Skeletal muscle cell (primary cell): Measurements from ENCODE around the gene RPLP2.

Experiments
- DNase-seq: peaks from one replicate; pipeline ENCODE4 v3.0.0-alpha.2; 2010; ENCODE audit warnings: low read depth
- H3K4me3 ChIP-seq: 2 replicates; pipeline ENCODE4 v1.5.1; 2011; ENCODE audit warnings: low read depth, mild to moderate bottlenecking, control low read depth, low read length, moderate library complexity

Gene RPLP2

DNA sequence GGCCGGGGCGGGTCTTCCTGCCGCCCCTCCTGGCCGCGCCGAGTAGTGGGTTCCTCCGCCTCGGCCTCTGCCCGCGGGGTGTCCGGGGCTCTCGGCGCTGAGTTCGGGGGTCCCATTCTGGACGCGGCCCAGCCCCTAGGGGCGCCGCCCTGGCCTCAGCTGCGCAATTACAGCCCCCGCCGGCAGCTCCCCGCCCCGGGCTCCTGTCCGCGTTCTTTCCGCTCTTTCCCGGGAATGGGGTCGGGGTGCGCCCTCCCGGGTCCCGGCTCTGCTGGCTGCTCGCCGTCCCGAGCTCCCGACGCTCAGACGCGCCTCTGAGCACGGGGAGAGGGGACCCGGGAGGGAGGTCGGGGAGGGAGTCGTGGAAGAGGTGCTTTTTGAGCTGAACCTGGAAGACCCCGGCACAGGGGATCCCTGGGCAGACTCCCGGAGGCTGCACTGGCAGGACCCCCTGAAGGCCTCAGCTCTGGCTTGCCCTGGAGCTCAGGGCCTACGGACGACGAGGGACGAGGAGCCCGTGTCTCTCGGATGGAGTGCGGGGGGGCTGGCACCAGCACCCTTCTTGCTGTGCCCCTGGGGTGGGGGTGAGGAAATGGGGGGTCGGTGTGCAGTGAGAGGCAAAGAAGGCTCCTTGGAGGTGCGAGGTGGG lies 33.4 kb downstream of the RPLP2 start:
- H3K4me3 ChIP-seq, result peak overlapping the region; percentile 96
- no peak for DNase-seq

DNA sequence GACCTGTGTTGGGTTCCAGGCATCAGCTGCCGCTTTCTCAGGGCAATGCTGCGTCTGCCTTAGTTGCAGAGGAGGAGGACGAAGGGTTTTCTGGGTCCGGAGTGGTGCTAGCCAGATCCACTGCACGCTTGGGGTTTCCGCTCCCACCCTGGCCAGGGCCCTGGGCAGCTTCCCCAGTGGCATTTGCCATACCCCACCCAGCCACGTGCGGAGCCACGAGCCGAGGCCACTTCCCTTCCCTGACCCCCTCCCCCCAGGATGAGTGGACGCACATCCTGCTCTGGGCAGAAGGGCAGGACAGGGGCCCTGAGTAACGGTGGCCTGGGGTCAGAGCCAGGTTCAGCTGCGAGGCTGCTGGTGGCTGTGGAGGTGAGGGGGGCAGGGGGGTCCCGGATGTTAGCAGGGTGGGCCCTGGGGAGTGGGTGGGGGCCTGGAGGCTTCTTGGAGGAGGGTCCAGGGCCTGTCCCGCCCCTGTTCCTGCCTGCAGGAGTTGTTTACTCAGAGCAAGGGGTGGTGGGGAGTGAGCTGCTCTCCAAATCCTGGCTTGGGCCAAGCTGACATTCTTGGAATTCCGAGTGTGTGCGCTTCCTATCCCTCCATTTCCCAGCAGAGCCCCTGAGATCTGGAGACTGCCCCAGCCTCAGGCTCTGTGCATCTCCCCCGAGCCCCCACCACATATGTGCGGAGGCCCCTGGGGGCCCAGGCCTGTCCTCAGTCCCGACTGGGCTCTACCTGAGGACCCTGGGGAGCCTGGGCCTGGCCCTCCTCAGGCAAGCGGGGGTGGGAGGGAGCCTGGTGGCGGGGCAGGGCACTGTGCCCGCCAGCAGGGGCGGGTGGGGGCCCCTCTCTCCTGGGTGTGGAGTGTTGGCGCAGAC lies 34.3 kb downstream of the RPLP2 start:
- peak; percentile 82 for DNase-seq
- H3K4me3 ChIP-seq, result peak overlapping the region; percentile 96

DNA sequence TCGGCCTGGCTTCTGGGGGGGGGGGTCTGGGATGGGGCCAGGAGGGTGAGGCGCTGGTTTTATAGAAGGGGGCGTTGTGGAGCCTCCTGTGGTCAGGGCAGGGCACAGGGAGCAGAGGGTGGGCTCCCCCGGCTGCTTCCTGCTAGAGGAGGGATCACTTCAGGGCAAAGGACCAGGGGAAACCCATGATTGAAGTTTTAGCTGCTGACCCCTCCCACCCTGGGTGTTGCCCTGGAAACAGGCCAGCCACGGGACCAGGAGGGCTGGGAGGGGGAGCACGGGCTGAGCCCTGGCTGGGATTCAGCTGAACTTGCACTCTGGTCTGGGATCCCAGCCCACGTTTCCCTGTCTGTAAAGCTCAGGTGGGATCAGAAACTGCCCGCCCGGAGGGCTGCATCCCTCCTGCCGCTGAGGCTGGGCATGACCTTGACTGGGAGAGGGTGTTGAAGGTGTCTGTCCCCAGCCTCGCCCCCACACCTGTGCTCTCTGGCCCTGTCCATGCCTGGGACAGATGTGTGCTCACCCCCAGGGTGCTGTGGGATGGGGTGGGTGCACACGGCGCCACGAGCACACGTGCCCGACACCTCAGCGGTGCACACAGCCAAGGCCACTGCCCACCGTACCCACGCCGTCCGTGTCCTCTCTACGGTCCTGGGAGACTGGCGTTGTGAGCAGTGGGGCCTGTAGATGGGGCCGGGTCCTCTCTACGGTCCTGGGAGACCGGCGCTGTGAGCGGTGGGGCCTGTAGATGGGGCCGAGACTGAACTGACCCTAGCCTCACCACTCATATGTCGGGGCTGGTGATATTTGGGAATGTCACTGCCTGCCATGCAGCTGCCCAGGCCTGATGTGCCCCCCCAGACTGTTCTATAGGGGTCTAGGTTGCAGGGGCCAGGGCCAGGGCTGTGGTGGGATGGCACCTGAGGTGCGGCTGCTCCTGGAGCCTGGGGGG lies 35.2 kb downstream of the RPLP2 start:
- DNase-seq, result peak; percentile 73
- peak overlapping the region; percentile 96 for H3K4me3 ChIP-seq

DNA sequence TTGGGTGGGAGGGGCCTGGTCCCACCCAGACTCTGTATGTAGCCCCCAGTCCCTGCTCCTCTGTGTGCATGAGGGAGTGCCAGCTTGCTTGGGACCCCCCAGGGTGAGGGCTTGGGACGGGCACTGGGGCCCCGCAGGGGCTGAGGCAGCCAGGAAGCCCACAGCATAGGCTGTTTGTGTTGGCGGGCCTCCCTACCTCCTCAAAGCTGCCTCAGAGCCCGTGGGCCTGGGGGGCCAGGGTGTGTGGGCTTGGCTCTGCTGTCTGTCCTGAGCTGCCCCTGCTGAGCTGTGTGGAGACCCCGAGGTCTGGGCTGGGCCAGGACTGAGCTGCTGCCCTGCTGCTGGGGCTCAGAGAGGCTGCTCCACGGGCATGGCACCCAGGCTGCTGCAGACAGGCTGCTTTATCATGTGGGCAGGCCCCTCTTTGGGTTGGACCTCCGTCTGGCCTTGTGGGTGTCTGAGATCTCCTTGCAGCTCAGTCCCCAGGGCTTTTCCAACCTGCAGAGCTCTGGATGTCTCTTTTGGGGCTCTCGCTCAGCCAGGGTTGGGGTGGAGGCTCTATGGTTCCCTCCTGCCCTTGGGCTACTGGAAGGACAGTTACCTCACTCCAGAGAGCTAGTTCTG lies 36.2 kb downstream of the RPLP2 start:
- peak overlapping the region; percentile 7 for H3K4me3 ChIP-seq
- no peak for DNase-seq

DNA sequence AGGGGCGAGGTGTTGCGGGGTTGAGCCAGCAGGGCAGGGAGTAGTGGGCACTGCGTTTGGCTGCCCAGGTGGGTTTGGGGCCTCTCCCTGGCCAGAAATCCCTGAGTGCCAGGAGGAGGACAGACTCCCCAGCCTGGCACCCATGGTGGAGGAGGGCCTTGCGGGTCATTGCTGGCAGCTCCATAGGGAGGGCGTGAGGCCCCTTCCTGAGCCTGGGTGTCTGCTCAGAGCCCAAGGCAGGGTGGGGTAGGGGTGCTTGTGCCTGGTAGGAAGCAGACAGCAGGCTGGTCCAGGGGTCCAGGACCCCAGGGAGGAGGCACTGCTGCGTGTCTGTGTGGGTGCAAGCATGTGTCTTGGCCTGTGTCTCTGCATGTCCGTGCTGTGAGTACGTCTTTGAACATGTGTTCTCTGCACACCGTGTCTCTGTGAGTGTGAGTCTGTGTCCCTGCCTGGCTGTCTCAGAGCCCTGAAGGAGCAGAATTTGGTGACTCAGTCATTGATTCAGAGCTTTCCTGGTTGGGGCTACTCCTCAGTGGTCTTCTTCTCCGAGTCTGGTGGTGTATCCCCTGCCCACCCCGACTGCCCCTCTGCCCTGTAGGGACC lies 36.8 kb downstream of the RPLP2 start:
- no peak overlapping the region for H3K4me3 ChIP-seq
- no peak for DNase-seq

DNA sequence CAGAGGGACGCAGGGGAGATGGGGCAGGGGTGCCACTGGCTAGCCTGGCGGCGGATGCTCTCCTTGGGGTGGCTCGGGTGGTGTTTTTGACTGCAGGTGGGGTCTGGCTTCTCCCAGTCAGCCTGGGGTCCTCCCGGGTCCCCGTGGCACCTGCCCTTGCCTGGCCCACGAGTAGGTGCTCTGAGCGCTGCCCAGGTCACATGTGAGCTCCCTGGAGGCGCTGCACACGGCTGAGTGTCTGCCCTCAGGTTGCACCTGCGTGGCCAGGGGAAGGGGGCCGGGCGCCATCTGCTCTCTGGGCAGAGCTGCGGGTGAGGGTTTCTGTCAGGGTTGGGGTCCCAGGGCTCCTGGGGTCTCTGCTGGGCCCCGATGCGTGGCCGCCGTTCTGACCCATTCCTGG lies 38.1 kb downstream of the RPLP2 start:
- DNase-seq, result no peak
- H3K4me3 ChIP-seq, result no peak overlapping the region

DNA sequence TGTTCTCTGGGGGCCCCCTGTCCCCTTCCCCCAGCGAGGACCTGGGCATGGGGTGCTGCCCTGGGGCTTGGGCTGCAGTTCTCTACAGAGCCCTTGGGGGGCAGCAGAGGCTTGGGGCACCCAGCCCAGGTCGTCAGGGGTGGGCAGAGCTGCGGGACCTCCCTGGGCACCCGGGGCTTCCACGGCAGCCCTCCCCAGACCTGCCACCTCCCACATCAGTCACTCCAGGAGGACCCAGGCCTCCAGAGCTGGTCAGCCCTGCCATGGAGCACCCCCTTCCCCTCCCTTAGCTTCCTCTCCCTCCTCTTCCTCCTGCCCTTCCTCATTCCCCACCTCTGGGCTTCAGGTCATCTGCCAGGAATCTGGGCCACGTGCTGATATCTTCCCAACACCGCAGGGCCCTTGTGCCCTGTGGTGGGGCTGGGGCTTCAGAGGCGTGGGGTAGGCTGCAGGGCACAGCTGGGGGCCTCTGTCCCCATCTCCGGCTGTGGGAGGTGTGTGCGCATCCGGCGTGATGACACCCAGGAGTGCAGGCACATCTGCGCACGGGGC lies 38.7 kb downstream of the RPLP2 start:
- H3K4me3 ChIP-seq, result no peak overlapping the region
- DNase-seq, result no peak

DNA sequence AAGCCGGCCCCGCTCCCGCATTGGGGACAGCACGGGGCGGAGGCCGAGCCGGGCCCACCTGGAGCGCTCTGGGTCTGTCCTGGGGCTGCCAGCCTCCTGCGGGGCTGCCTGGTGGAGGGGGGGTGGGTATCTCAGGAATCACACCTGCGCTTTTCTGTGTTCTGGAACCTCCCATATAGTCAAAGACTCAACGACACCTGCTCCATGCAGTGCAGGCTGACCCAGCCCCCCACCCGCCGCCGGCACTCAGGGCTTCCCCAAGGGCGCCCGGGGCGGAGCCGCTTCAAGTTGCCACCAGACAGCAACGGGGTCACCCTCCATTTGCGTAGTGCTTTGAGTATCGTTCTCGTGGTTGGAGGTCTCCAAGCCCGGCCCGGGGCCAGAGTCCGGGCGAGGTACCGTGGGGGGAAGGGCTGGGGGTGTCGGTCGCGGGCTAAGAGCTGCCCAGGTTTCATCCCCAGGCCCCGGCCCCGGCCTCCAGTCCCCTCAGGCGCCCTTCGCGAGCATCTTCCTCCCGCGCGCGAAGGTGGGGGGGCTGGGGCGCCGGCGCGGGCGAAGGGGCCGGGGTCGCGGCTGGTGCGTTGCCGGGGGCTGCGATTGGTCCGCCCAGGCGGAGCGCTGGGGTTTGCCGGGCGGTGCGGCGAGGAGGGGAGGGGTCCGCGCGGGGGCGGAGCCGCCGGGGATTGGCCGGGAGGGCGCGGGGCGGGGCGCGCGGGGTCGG lies 39.5 kb downstream of the RPLP2 start:
- H3K4me3 ChIP-seq, result peak overlapping the region; percentile 53
- DNase-seq, result no peak

DNA sequence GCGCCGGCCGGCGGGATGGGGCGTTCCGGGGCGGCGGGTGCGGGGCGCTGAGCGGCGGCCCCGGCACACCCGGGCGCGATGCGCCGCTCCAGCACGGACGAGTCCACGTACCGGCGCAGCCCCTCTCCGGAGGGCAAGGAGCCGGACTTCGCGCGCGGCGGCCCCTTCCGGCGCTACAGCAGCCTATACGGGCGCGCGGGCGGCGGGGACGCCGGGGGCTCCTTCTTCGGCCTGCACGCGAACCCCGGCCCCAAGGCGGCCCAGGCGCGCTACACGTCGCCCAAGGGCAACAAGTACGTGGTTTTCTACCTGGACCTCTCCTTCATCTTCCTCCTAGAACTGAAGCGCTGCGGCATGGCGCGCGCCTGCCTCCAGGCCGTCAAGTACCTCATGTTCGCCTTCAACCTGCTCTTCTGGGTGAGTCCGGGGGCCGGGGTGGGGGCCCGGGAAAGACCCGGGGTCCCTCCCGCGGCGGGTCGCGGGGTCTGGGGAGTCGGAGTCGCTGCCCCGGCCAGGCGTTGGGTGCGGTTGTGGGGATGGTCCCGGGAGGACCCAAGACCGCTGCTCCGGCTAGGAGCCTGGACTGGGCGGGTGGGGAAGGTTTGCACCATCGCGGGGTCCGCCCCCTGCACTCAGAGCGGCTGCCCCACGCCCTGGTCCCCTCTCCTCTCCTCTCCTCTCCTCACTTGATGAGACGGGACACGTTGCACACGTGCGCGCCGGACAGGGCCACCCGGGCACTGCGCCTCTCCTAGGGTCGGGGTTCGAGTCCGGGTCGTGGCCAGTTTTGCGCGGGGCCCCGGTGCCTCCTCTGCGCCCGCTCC lies 40.4 kb downstream of the RPLP2 start:
- H3K4me3 ChIP-seq, result peak overlapping the region; percentile 53
- no peak for DNase-seq

DNA sequence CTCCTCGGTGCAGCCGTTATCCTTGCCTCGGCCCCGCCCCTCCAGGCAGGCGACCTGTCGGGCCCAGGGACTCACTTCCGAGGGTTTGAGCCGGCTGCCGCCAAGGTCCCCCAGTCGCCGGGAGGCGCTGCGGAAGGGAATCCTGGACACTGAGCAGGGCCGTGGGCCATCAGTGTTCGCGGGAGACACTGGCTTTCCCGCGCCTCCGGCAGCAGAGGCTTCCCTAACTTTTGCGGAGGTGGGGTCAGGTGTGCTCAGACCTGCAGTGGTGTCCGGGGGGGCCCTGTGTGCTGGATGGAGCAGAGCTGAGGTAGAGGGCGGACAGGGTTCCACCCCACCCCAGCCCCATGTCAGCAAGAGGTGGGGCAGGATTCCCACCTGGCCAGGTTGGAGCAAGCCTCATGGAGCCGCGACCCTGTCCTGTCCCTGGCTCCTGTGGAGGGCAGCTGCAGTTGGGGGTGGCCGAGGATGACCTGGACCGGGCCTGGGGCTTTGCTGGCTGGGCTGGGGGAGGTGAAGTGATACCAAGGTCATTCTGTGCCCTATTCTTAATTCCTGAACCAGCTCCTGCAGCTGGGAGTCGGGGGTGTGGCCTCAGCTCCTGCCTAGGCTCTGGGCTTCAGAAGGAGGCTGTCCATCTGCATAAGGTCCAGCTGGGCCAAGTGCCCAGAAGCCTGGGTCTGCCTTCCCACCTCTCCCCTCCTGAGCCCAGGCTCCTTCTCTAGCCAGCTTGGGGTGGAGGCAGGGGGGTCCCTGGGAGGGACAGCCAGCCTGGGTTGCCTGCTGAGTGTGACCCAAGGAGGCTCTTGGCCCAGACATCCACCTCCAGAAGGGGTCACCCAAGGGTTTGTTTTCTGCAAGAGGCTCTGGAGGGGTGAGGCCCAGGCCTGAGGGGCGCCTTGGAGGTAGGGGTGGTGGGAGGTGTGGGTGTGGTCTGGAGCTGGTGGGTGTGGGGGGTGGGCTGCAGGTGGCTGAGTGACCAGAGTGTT lies 41.3 kb downstream of the RPLP2 start:
- peak overlapping the region; percentile 53 for H3K4me3 ChIP-seq
- no peak for DNase-seq

DNA sequence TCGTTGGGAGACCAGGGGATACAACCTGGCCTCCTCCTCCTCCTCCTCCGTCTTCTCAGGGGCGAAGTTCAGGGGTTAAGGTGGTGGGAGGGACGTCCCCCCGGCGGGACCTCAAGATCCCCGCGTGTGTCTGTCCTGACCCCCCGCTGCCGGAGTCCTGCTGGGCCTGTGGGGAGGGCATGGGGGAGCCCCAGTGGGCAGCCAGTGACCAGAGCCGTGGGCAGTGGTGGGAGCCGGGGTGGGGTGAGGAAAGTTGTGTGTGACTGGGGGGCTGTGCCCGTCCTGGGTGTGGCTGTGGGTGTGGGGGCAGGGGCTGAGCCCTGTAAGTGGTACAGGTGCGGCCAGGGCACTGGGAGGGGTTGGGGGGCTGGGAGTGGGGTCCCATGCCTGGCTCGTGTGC lies 43.0 kb downstream of the RPLP2 start:
- H3K4me3 ChIP-seq, result no peak overlapping the region
- DNase-seq, result no peak

DNA sequence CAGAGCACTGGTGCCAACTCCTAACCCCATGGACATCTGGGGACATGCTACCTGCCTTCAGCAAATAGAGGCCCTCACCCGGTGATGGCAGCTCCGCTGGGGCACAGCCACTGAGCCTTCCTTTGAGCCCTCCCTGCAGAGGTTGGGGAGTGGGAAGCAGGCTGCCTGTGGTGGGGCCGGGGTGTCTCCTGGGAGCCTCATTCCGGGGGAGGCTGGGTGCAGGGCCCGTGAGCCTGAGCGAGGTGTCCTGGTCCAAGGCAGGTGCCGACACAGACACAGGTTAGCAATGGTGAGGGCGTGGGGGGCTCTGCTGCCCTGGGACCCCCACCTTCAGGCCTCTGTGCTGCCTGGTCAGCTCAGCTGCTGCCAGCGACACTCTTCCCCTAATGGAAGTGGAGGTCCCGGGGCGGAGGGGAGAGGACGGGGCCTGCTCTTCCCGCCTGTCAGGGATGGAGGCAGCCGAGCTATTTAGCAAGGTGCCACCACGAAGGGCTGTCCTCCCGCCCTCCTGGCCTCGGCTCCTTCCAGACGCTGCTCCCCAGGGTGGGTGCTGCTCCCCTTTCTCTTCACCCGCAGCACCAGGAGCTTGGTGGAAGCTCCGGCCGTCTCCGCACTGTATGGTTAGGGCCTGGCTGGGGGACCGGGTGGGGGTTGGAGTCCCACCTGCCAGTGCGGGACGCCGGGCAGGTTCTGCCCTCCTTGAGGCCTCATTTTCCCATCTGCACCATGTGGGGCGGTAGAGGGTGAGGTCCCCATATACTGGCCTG lies 44.1 kb downstream of the RPLP2 start:
- DNase-seq, result no peak
- H3K4me3 ChIP-seq, result no peak overlapping the region

DNA sequence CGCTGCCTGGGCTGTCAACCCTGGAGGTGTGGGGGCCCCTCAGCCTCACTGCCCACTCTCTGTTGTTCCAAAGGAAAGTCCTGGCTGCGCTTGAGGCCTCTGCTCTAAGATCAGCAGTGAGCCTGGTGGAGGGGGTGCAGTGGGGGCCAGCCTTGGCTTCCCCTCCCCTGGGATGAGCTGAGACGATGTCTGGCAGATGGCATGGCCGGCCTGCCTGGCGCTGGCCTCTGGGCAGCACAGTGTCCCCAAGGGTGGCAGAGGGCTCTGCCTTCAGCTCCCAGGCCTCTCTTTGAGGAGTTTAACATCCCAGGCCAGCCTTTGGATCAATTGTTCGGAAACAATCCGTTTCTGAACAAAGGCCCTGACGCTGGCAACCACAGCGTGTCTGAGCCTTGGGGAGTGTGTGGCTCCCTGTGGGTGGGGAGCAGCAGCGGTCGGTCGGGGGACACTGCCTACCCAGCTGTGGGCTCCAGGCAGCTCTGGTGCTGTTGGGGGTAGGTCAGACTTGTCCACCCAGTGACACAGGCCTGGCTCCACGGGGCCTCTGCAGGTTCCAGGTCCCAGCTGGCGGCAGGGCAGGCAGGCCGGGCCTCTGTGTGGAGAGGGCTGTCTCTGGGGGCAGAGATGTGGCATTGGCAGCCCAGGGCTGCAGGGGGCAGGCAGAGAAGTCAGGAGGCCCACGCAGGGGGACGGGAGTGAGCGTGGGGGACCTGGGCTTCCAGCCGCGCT lies 45.0 kb downstream of the RPLP2 start:
- H3K4me3 ChIP-seq, result no peak overlapping the region
- no peak for DNase-seq

DNA sequence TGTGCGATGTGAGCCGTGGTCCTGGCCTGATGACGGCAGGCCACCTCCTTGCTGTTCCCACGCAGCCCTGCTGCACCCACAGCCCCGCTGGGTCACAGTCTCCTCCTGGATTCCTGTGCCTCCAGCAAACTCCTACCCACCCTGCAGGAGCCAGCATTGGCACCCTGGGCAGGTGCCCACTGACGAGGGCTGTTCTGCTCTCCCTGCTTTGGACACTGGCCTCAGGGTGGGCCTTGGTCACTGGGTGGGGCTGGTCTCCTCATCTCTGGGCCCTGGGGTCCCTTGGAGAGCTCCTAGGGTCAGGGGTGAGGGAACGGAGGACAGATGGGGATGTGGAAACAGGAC lies 45.5 kb downstream of the RPLP2 start:
- DNase-seq, result no peak
- no peak overlapping the region for H3K4me3 ChIP-seq

DNA sequence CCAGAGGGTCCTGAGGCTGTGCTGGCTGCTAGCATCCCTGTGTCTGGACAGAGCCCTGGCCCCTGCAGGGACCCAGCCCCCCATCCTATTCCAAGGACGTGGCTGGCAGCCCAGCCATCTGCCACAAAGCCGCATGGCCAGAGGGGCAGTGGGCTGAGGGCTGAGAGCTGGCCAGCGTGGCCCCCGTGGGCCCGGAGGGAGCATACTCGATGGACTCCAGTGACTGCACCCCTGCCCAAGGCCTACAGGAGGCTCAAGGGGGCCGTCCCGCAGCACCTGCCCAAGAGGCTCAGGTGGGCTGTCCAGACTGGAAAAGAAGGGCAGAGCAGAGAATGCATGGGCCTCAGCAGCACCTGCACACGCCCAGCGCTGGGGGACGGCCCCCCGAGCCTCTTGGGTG lies 46.0 kb downstream of the RPLP2 start:
- no peak for DNase-seq
- H3K4me3 ChIP-seq, result no peak overlapping the region
